BJ (cell line): ENCODE measurements around the gene SHANK2. TPM values are rescaled to one million over a fixed set of nuclear protein-coding genes. Genes with fewer than 3 reads are reported as not detected.

Experiments
- CTCF ChIA-PET: fragments of 350-600 bp; formaldehyde crosslinking; extraction: SDS; loops from one replicate; lab custom pipeline; 2021; ENCODE audit warnings: antibody characterized with exemption, inconsistent platforms; lab: Yijun Ruan, JAX
- POLR2A ChIA-PET: fragments of 300-600 bp; sonication (Branson Sonifier 250); formaldehyde crosslinking; extraction: SDS; loops from one replicate; lab custom pipeline; 2021; ENCODE audit warnings: antibody characterized with exemption; lab: Charles Lee
- DNase-seq: peaks from one replicate; pipeline ENCODE4 v3.0.0-alpha.2; 2011; ENCODE audit warnings: low read depth
- H3K27me3 ChIP-seq: 2 replicates; pipeline ENCODE4 v1.6.0; 2011; ENCODE audit warnings: low read length; ENCODE audit not compliant: control insufficient read depth, insufficient read depth
- H3K36me3 ChIP-seq: 2 replicates; pipeline ENCODE4 v1.5.1; 2011; ENCODE audit warnings: low read length; ENCODE audit not compliant: control insufficient read depth, insufficient read depth
- H3K4me3 ChIP-seq: 2 replicates; pipeline ENCODE4 v1.5.1; 2011; ENCODE audit warnings: low read depth, mild to moderate bottlenecking, control low read depth, low read length
- polyA plus RNA-seq: library from polyadenylated mRNA; depleted of rRNA; stranded (reverse); fragments of >200 nt; gene quantifications from 2 replicates; pipeline ENCODE4 v1.2.3, GENCODE V29; 2011
- TF ChIP-seq, protein P1 (sequence below): IDR thresholded peaks from 2 replicates; pipeline ENCODE4 v1.5.1; 2011; ENCODE audit warnings: low read depth, mild to moderate bottlenecking, control low read depth, inconsistent platforms, low read length, moderate library complexity; ENCODE audit not compliant: insufficient read depth

The SHANK2 gene
- polyA plus RNA-seq, 1 experiment = 0.37 TPM

GRCh38 chr11:71222318-71223080 is 29.9 kb downstream of the SHANK2 start:
- CTCF ChIA-PET = no interaction called here
- Histone ChIP-seq H3K4me3 (no peak overlapping the region), H3K36me3 (no peaks in the 10 kb centered on the region), H3K27me3 (no peaks in the 10 kb centered on the region)
- POLR2A ChIA-PET = no interaction called here
- TF ChIP-seq, protein P1, sequence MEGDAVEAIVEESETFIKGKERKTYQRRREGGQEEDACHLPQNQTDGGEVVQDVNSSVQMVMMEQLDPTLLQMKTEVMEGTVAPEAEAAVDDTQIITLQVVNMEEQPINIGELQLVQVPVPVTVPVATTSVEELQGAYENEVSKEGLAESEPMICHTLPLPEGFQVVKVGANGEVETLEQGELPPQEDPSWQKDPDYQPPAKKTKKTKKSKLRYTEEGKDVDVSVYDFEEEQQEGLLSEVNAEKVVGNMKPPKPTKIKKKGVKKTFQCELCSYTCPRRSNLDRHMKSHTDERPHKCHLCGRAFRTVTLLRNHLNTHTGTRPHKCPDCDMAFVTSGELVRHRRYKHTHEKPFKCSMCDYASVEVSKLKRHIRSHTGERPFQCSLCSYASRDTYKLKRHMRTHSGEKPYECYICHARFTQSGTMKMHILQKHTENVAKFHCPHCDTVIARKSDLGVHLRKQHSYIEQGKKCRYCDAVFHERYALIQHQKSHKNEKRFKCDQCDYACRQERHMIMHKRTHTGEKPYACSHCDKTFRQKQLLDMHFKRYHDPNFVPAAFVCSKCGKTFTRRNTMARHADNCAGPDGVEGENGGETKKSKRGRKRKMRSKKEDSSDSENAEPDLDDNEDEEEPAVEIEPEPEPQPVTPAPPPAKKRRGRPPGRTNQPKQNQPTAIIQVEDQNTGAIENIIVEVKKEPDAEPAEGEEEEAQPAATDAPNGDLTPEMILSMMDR = no peak
- no peak for DNase-seq

DNA sequence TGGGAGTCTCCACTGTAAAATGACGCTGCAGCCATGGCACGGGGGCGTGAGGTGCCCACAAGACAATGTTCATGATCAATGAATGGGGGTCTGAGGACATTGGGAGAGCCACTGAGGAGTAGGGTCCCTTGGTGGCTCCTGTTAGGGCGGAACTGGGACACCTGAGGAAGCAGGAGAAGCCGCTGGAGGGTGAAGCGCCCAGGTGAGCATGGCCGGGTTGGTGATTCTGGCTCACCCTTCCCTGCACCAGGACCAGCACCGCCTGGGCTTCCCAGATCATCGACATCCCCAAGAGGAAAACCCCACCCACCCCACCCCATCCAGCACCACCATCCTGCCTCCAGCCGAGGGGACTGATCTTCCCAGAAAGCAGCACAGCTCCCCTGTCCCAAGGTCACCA is 30.6 kb downstream of the SHANK2 start:
- ChIA-PET CTCF (no interaction called here), POLR2A (no interaction called here)
- Histone ChIP-seq H3K4me3 (no peak overlapping the region), H3K27me3 (no peaks in the 10 kb centered on the region), H3K36me3 (no peaks in the 10 kb centered on the region)
- DNase-seq = no peak
- TF ChIP-seq, protein P1 = no peak

- no peak for DNase-seq
- CTCF ChIA-PET = no interaction called here
- no peaks in the 10 kb centered on the region for H3K27me3 ChIP-seq
- TF ChIP-seq, protein P1 = no peak
- POLR2A ChIA-PET = no interaction called here
- no peaks in the 10 kb centered on the region for H3K36me3 ChIP-seq
- H3K4me3 ChIP-seq = no peak overlapping the region
These were observed 31.2 kb downstream of the SHANK2 start for GRCh38 chr11:71221201-71221600.

GRCh38 chr11:71218789-71219499 is 33.4 kb downstream of the SHANK2 start:
- ChIA-PET CTCF (no interaction called here), POLR2A (no interaction called here)
- no peaks in the 10 kb centered on the region for H3K27me3 ChIP-seq
- DNase-seq = no peak
- TF ChIP-seq, protein P1 = no peak
- H3K4me3 ChIP-seq = no peak overlapping the region
- no peaks in the 10 kb centered on the region for H3K36me3 ChIP-seq

GRCh38 chr11:71215425-71215965 is 36.9 kb downstream of the SHANK2 start:
- Histone ChIP-seq H3K36me3 (no peaks in the 10 kb centered on the region), H3K27me3 (no peaks in the 10 kb centered on the region; the same call in 1 of the 2 replicates), H3K4me3 (no peak overlapping the region)
- DNase-seq = no peak
- CTCF ChIA-PET = no interaction called here
- POLR2A ChIA-PET = no interaction called here
- TF ChIP-seq, protein P1 = no peak
